OCI-LY1 (cell line): ENCODE measurements around the gene CCDC13.

ENCODE experiments used
- H2AFZ ChIP-seq: fragments of 200-600 bp; sonication (generic), shearing (Covaris generic); 2 replicates; pipeline ENCODE4 v1.6.0; 2014; ENCODE audit warnings: antibody characterized with exemption, mild to moderate bottlenecking, low read length
- H3F3A ChIP-seq: fragments of 200-600 bp; sonication (generic), shearing (Covaris generic); 2 replicates; pipeline ENCODE4 v1.6.0; 2014; ENCODE audit warnings: mild to moderate bottlenecking, antibody characterized with exemption, low read length, moderate library complexity; ENCODE audit not compliant: insufficient read depth
- H3K27ac ChIP-seq: fragments of 200-600 bp; sonication (generic); 2 replicates; pipeline ENCODE4 v1.5.1; 2014; ENCODE audit warnings: low read length, mixed run types, mild to moderate bottlenecking, low read depth; ENCODE audit not compliant: poor library complexity, severe bottlenecking
- H3K27me3 ChIP-seq: fragments of 200-600 bp; sonication (generic); 2 replicates; pipeline ENCODE4 v1.6.0; 2014; ENCODE audit warnings: antibody characterized with exemption, mild to moderate bottlenecking, low read length, moderate library complexity; ENCODE audit not compliant: insufficient read depth
- H3K36me3 ChIP-seq: fragments of 200-600 bp; sonication (generic); 2 replicates; pipeline ENCODE4 v1.6.1; 2014; ENCODE audit warnings: mild to moderate bottlenecking, antibody characterized with exemption, low read length, moderate library complexity, mixed read lengths; ENCODE audit not compliant: insufficient read depth
- H3K4me1 ChIP-seq: fragments of 200-600 bp; sonication (generic); 2 replicates; pipeline ENCODE4 v1.5.1; 2014; ENCODE audit warnings: mild to moderate bottlenecking, low read length, moderate library complexity; ENCODE audit not compliant: insufficient read depth, severe bottlenecking
- H3K4me2 ChIP-seq: fragments of 200-600 bp; sonication (generic), shearing (Covaris generic); 2 replicates; pipeline ENCODE4 v1.6.1; 2014; ENCODE audit warnings: low read length
- H3K4me3 ChIP-seq: fragments of 200-600 bp; sonication (generic); 2 replicates; pipeline ENCODE4 v1.5.1; 2014; ENCODE audit warnings: low read length, low read depth, mild to moderate bottlenecking, mixed read lengths; ENCODE audit not compliant: poor library complexity, severe bottlenecking
- H3K79me2 ChIP-seq: fragments of 200-600 bp; shearing (Covaris generic); 2 replicates; pipeline ENCODE4 v1.6.1; 2016; ENCODE audit warnings: mixed run types, low read length, mixed read lengths; ENCODE audit not compliant: insufficient read depth
- H3K9ac ChIP-seq: fragments of 200-600 bp; sonication (generic), shearing (Covaris generic); 2 replicates; pipeline ENCODE4 v1.6.1; 2014; ENCODE audit warnings: mild to moderate bottlenecking, low read length, mixed read lengths
- H3K9me2 ChIP-seq: fragments of 200-600 bp; sonication (generic), shearing (Covaris generic); 2 replicates; pipeline ENCODE4 v1.6.1; 2014; ENCODE audit warnings: low read depth, mild to moderate bottlenecking, low read length, mixed read lengths
- H3K9me3 ChIP-seq: fragments of 200-600 bp; shearing (Covaris generic); 2 replicates; pipeline ENCODE4 v1.6.1; 2014; ENCODE audit warnings: low read length, mixed read lengths
- H4K20me1 ChIP-seq: fragments of 200-600 bp; sonication (generic), shearing (Covaris generic); 2 replicates; pipeline ENCODE4 v1.6.0; 2016; ENCODE audit warnings: mild to moderate bottlenecking, low read length; ENCODE audit not compliant: insufficient read depth
- EZH2 ChIP-seq: fragments of 200-600 bp; sonication (generic), shearing (Covaris generic); IDR thresholded peaks from 2 replicates; pipeline ENCODE4 v1.8.0; 2017; ENCODE audit warnings: borderline replicate concordance, mixed run types, mild to moderate bottlenecking, antibody characterized with exemption, low read length, moderate library complexity, mixed read lengths
- TF ChIP-seq, protein P1 (sequence below): fragments of 200-600 bp; sonication (generic), shearing (Covaris generic); IDR thresholded peaks from 2 replicates; pipeline ENCODE4 v1.5.1; 2017; ENCODE audit warnings: mild to moderate bottlenecking, antibody characterized with exemption, low read length, moderate library complexity, mixed read lengths

The CCDC13 gene

DNA sequence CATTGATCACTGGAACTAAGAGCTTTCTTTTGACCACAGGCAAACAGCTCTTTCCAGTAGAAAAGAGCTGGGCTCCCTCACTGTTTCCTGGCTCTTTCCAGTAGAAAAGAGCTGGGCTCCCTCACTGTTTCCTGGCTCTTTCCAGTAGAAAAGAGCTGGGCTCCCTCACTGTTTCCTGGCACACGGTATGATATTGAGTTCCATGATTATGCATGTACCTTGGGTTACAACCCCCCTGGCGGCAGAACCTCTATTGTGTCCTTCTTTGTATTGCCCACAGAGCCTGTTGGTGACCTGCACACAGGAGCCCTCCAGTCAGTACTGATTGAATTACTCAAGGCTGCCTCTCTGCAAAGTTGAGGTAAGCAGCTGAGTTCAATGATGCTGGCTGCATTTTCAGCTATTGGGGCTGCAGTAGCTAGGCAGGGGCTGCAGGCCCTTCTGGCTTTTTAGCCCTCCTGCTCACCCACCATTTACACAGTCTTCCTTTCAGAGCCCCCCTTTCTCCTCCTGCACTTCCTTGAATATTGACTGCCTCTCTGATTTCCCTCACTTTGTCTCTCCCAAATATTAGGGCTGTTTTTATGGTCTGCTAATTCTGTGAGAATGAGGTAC is 46.4 kb upstream of the CCDC13 start:
- Histone ChIP-seq H3K4me3 (no peak overlapping the region), H3K4me1 (no peaks in the 10 kb centered on the region), H3K36me3 (no peaks in the 10 kb centered on the region), H2AFZ (no peak overlapping the region), H3K9me2 (no peaks in the 10 kb centered on the region), H3F3A (no peaks in the 10 kb centered on the region), H3K27ac (no peak overlapping the region), H3K9me3 (no peaks in the 10 kb centered on the region), H4K20me1 (no peaks in the 10 kb centered on the region), H3K27me3 (peaks cover 4% of the 10 kb centered on the region; the same call in 1 of the 2 replicates), H3K4me2 (no peak overlapping the region), H3K9ac (no peak overlapping the region), H3K79me2 (no peaks in the 10 kb centered on the region)
- TF ChIP-seq EZH2 = no peak
- TF ChIP-seq, protein P1, sequence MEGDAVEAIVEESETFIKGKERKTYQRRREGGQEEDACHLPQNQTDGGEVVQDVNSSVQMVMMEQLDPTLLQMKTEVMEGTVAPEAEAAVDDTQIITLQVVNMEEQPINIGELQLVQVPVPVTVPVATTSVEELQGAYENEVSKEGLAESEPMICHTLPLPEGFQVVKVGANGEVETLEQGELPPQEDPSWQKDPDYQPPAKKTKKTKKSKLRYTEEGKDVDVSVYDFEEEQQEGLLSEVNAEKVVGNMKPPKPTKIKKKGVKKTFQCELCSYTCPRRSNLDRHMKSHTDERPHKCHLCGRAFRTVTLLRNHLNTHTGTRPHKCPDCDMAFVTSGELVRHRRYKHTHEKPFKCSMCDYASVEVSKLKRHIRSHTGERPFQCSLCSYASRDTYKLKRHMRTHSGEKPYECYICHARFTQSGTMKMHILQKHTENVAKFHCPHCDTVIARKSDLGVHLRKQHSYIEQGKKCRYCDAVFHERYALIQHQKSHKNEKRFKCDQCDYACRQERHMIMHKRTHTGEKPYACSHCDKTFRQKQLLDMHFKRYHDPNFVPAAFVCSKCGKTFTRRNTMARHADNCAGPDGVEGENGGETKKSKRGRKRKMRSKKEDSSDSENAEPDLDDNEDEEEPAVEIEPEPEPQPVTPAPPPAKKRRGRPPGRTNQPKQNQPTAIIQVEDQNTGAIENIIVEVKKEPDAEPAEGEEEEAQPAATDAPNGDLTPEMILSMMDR = no peak

DNA sequence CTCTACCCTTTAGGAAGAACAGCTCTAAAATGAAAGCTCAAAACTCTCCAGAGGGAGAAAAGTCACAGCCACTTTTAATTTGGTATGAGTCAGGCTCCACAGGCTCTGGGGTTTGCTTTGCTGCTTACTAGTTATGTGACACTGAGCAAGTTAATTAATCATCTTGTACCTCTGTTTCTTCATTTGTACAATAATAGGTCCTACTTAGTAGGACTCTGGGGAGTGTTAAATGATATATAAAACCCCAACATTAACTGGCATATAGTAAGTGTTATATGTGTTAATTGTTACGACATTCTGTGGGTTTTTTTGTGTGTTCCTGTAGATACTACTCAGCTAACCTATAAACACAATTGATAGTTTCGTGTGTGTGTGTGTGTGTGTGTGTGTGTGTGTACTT is 42.8 kb upstream of the CCDC13 start:
- Histone ChIP-seq H3K27me3 (peaks cover 4% of the 10 kb centered on the region; the same call in 1 of the 2 replicates), H3K4me3 (no peak overlapping the region), H3K9me2 (no peaks in the 10 kb centered on the region), H3K9ac (no peak overlapping the region), H2AFZ (no peak overlapping the region), H3F3A (no peaks in the 10 kb centered on the region), H4K20me1 (no peaks in the 10 kb centered on the region), H3K9me3 (no peaks in the 10 kb centered on the region), H3K4me1 (no peaks in the 10 kb centered on the region), H3K36me3 (no peaks in the 10 kb centered on the region), H3K27ac (no peak overlapping the region), H3K4me2 (no peak overlapping the region), H3K79me2 (no peaks in the 10 kb centered on the region)
- TF ChIP-seq EZH2 = no peak
- TF ChIP-seq, protein P1 = no peak

DNA sequence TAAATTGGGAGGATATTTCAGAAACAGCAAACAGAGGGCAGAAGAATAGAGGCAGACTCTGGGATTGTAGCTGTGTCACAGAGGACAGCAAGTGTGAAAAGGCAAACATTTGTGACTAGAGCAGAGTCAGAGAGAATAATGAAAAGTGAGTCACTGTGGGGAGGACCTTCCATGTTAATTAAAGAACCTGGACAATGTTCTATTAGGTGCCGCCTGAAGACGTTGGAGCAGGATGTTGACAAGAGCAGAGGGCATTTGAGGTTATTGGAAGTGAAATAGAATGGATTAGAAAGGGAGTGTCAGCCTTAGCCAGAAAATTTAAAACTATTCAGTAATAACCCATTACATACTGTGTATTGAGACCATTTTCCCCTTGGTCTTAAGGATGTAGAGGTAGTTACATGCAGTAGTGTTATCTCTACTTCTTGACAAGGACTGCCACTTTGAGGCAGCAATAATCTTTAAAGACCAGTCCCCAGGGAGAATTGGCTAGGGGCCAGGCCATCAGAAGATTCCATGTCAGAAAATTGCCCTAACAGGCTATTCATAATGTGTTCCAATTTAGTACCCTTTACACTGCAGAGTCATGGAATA is 42.0 kb upstream of the CCDC13 start:
- H3K27me3 ChIP-seq = peaks cover 4% of the 10 kb centered on the region; the same call in 1 of the 2 replicates
- no peaks in the 10 kb centered on the region for H3F3A ChIP-seq
- no peak overlapping the region for H3K27ac ChIP-seq
- no peaks in the 10 kb centered on the region for H3K79me2 ChIP-seq
- H3K4me2 ChIP-seq = no peak overlapping the region
- H4K20me1 ChIP-seq = no peaks in the 10 kb centered on the region
- TF ChIP-seq EZH2 = no peak
- no peak overlapping the region for H3K4me3 ChIP-seq
- no peaks in the 10 kb centered on the region for H3K9me2 ChIP-seq
- no peaks in the 10 kb centered on the region for H3K4me1 ChIP-seq
- H2AFZ ChIP-seq = no peak overlapping the region
- no peak overlapping the region for H3K9ac ChIP-seq
- H3K9me3 ChIP-seq = no peaks in the 10 kb centered on the region
- no peaks in the 10 kb centered on the region for H3K36me3 ChIP-seq
